Ovary (tissue), 9 donors: ENCODE results near the gene CFAP61. TPM values are rescaled to one million over a fixed set of nuclear protein-coding genes. Genes with fewer than 3 reads are reported as not detected.
A peak's percentile ranks its signal among the peaks of the same experiment; 100 is the strongest.

Experiments used
- DNase-seq, 5 donors: peaks; one replicate each; pipeline ENCODE4 v3.0.0-alpha.2; 2019 to 2020
- H3K27ac ChIP-seq, 2 donors: fragments of 200-600 bp; one replicate each; pipeline versions ENCODE4 v1.5.1 to v1.8.0; 2019 to 2022
- H3K27me3 ChIP-seq: fragments of 200-600 bp; one replicate; pipeline ENCODE4 v1.8.0; 2022
- H3K36me3 ChIP-seq: fragments of 200-600 bp; sonication (generic); one replicate; pipeline ENCODE4 v1.5.1; 2019
- H3K4me1 ChIP-seq: one replicate; pipeline ENCODE4 v1.8.1; 2013; ENCODE audit warnings: mild to moderate bottlenecking, moderate library complexity; ENCODE audit not compliant: insufficient read depth
- H3K4me3 ChIP-seq: fragments of 200-600 bp; sonication (generic); one replicate; pipeline ENCODE4 v1.5.1; 2017
- H3K9me3 ChIP-seq, 2 donors: fragments of 200-600 bp in 1 of 2; sonication (generic) in 1 of 2; one replicate each; pipeline versions ENCODE4 v1.5.1 to v1.8.1; 2013 to 2019; ENCODE audit warnings: mild to moderate bottlenecking in 1 of 2, moderate library complexity in 1 of 2
- EP300 ChIP-seq: sonication (generic); formaldehyde crosslinking; IDR thresholded peaks from one replicate; pipeline ENCODE4 v1.6.1; 2017; ENCODE audit warnings: antibody characterized with exemption
- POLR2A ChIP-seq: fragments of 450-650 bp; IDR thresholded peaks from one replicate; pipeline ENCODE4 v1.6.1; 2017; ENCODE audit warnings: antibody characterized with exemption, mild to moderate bottlenecking, moderate library complexity
- WGBS, 3 donors: extraction: QIAGEN DNeasy Blood & Tissue Kit in 1 of 3; methylation state at CpG; one replicate each; pipeline versions ENCODE4 v1.1.5 to v1.1.7; 2013 to 2017; 5-methylcytosine and 5-hydroxymethylcytosine counted together
- intact Hi-C, 4 donors: fragments of 100-400 bp; cut with DNase I; formaldehyde crosslinking; loops; one replicate each; pipeline versions ENCODE4 v1.11.0 to v1.15.1; 2022 to 2023
- polyA plus RNA-seq, 2 donors: library from polyadenylated mRNA; stranded (reverse); fragments of 200-250 nt in 1 of 2; fragments of 350-450 nt in 1 of 2; fragmentation: Illumina TruSeq in 1 of 2; extraction: RNeasy Lipid Tissue Mini Kit (QIAGEN cat#74804) in 1 of 2; gene quantifications; one replicate each; pipeline ENCODE4 v1.2.3, GENCODE V29; 2013 to 2014
- total RNA-seq, 7 donors: library from RNA; depleted of rRNA in 2 of 7; stranded (reverse); fragments of >200 nt in 2 of 7; fragmentation: NEBNext Ultra II Directional in 3 of 7; extraction: Animal tissue kit (Norgen Biotek cat#: 25700) in 3 of 7; gene quantifications; one replicate each; pipeline versions ENCODE4 v1.1.0 to v1.2.4, GENCODE V29; 2016 to 2023
- TF ChIP-seq, protein P1 (sequence below), 3 donors: fragments of 450-650 bp in 2 of 3; fragments of 200-600 bp in 1 of 3; IDR thresholded peaks; one replicate each; pipeline versions ENCODE4 v1.5.1 to v1.8.0; 2016 to 2022; ENCODE audit warnings: antibody characterized with exemption in 3 of 3, mild to moderate bottlenecking in 1 of 3
- donor health status: DM: no; HTN: no; CAD: no; lungs with moderate emphysema.
- donor health status: DM: no; HTN: no; CAD: no.
- donor health status: Bipolar disorder and iron deficiency.
- donor health status: DM: yes; HTN: yes; CAD: no.
- donor health status: DM: no; HTN: no; CAD: no.
- donor health status: DM: yes; HTN: yes; CAD: no.

CFAP61 gene
- total and polyA plus RNA-seq, 9 donors, result 0.12 to 13.1 (median 0.96) TPM; not detected in 1

DNA sequence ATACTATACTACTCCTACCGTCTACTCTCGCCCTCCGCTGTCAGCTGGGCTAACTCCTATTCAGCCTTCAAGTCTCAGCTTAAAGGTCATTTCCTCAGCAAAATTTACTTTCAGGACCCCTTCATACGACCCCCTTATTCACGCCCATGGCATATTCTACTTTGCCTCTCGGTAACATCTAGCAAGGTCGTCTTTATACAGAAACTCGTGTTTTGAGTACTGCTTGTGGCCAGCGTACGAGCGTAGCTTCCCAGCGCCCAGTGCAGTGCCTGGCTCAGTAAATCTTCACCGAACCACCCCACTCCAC is 612 bp upstream of the CFAP61 start:
- H3K4me1 ChIP-seq, result no peaks in the 10 kb centered on the region
- WGBS, 3 donors, result 1% methylated on average over 12 to 13 of the region's 13 CpGs
- H3K4me3 ChIP-seq, result peak overlapping the region; percentile 99
- no peaks in the 10 kb centered on the region for H3K9me3 ChIP-seq
- no peaks in the 10 kb centered on the region for H3K27me3 ChIP-seq
- intact Hi-C loops, result no loop called here
- no peak for DNase-seq
- no peaks in the 10 kb centered on the region for H3K36me3 ChIP-seq
- peak overlapping the region; percentile 64 to 83 for H3K27ac ChIP-seq
- TF ChIP-seq EP300 (no peak), POLR2A (no peak)
- TF ChIP-seq, protein P1, sequence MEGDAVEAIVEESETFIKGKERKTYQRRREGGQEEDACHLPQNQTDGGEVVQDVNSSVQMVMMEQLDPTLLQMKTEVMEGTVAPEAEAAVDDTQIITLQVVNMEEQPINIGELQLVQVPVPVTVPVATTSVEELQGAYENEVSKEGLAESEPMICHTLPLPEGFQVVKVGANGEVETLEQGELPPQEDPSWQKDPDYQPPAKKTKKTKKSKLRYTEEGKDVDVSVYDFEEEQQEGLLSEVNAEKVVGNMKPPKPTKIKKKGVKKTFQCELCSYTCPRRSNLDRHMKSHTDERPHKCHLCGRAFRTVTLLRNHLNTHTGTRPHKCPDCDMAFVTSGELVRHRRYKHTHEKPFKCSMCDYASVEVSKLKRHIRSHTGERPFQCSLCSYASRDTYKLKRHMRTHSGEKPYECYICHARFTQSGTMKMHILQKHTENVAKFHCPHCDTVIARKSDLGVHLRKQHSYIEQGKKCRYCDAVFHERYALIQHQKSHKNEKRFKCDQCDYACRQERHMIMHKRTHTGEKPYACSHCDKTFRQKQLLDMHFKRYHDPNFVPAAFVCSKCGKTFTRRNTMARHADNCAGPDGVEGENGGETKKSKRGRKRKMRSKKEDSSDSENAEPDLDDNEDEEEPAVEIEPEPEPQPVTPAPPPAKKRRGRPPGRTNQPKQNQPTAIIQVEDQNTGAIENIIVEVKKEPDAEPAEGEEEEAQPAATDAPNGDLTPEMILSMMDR (IDR thresholded peaks at IDR 0.05), result no peak

DNA sequence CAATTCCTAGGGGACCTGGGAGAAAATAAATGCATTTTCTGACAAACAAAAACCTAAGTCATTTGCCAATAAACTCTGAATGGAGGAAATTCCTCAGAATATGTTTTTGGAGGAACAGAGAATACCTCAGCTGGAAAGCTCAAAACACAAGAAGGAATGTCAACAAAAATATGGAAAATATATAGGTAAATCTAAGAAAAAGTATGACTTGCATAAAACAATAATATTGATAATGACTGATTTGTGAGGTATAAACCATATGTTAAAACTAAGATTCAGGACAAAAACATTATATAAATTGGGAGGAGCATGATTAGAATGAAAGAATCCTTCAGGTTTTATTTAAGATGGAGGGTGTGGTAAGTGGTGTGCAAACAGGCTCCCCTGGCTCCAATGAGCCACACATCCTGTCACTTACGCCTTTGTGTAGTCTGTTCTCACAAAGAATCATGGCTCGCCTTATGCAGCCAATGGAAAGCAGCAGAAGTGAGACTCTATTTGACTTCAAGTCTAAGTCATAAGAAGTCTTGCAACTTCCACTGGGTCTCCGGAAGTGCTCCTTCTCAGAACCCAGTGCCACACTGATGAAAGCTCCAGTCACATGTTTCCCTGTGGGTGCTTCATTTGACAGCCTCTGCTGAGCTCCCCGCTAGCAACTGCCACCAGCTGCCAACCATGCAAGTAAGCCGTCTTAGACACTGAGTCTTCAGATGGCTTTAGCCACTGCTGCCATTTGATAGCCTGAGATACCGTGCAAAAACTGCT is 8.1 kb downstream of the CFAP61 start:
- Histone ChIP-seq H3K27me3 (no peaks in the 10 kb centered on the region), H3K4me1 (no peaks in the 10 kb centered on the region), H3K9me3 (no peaks in the 10 kb centered on the region), H3K27ac (no peak overlapping the region), H3K4me3 (no peak overlapping the region), H3K36me3 (no peaks in the 10 kb centered on the region)
- 86 to 88% (median 87%) methylated on average over 6 of the region's 6 CpGs for WGBS, 3 donors
- intact Hi-C loops, result no loop called here
- TF ChIP-seq, protein P1 (IDR thresholded peaks at IDR 0.05), result no peak
- TF ChIP-seq POLR2A, result no peak
- no peak for TF ChIP-seq EP300
- DNase-seq, result no peak

DNA sequence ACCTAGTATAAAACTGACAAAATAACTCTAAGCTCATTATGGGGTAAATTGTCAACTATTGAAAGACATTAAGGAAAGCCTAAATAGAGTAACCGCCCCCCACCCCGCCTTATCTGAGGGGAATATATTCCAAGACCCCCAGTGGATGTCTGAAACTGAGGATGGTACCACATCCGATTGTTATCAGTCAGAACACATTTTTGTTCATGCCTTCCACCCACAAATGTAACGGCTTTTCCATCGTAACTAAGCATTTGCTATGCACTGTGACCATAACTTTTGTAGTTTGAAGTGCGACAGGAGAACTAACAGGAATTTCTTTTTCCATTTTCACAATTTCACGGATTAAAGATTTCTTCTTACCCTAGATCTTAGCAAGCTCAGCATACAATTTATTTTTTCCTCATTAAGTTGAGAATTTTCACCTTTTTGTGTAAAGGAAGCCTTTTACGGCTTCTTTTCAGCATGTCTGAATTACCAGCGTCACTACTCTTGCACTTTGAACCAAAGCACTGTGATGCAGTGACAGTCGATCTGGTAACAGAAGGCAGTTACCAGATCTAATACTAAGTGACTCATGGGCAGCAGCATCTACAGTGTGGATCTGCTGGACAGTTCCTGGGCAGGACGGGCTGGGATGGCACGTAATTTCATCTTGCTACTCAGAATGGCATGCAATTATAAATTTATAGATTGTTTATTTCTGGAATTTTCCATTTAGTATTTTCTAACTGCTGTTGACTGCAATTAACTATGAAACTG is 11.8 kb downstream of the CFAP61 start:
- DNase-seq, result no peak
- 69 to 76% (median 72%) methylated on average over 12 of the region's 12 CpGs for WGBS, 3 donors
- Histone ChIP-seq H3K4me1 (no peaks in the 10 kb centered on the region), H3K27ac (no peak overlapping the region), H3K4me3 (no peak overlapping the region), H3K9me3 (no peaks in the 10 kb centered on the region), H3K36me3 (no peaks in the 10 kb centered on the region), H3K27me3 (no peaks in the 10 kb centered on the region)
- intact Hi-C loops, result no loop called here
- TF ChIP-seq POLR2A, result no peak
- TF ChIP-seq EP300, result no peak
- TF ChIP-seq, protein P1 (IDR thresholded peaks at IDR 0.05), result no peak

DNA sequence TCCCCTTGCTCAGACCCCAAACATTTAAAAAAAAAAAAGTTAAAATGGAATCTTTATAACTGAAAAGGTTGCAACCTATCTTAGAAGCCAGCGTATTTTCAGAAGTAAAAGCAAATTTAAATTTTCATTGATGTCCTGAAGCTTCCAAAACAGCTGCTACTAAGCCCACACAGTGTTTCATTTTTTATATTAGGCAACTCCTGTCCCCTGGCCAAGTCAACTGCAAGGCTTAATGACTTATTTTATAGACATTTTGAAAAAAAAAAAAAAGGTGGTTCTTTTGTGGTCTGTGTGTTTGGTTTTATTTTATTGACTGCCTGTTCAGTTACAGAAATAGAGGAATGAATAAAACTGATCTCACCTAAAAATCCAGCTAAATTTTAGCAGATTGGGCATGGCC is 13.0 kb downstream of the CFAP61 start:
- WGBS, 3 donors, result 39 to 60% (median 54%) methylated on average over 1 of the region's 1 CpG
- no peak overlapping the region for H3K4me3 ChIP-seq
- no peaks in the 10 kb centered on the region for H3K9me3 ChIP-seq
- H3K36me3 ChIP-seq, result no peaks in the 10 kb centered on the region
- no peaks in the 10 kb centered on the region for H3K4me1 ChIP-seq
- no peak for DNase-seq
- no peaks in the 10 kb centered on the region for H3K27me3 ChIP-seq
- H3K27ac ChIP-seq, result no peak overlapping the region
- TF ChIP-seq POLR2A (no peak), EP300 (no peak)
- TF ChIP-seq, protein P1 (IDR thresholded peaks at IDR 0.05), result no peak
- intact Hi-C loops, result no loop called here
